Mucosa of rectum (tissue), 2 donors: ENCODE measurements around the gene AK4.
"Not testable (repeated sequence)": the region's sequence is repeated elsewhere in the genome, so short reads cannot be mapped to it uniquely, and the experiment has no call there.

Experiments
- H3K27ac ChIP-seq, 2 donors: one replicate each; pipeline ENCODE4 v1.7.0; 2013; ENCODE audit warnings: inconsistent platforms in 2 of 2, low read depth in 2 of 2, low read length in 2 of 2
- H3K27me3 ChIP-seq, 2 donors: one replicate each; pipeline ENCODE4 v1.7.0; 2013; ENCODE audit warnings: low read length in 2 of 2; ENCODE audit not compliant: control insufficient read depth in 2 of 2, insufficient read depth in 2 of 2
- H3K36me3 ChIP-seq, 2 donors: one replicate each; pipeline ENCODE4 v1.7.0; 2013; ENCODE audit warnings: low read length in 2 of 2; ENCODE audit not compliant: control insufficient read depth in 2 of 2, insufficient read depth in 2 of 2
- H3K4me1 ChIP-seq, 2 donors: one replicate each; pipeline ENCODE4 v1.7.0; 2013; ENCODE audit warnings: low read length in 2 of 2, mild to moderate bottlenecking in 1 of 2; ENCODE audit not compliant: control insufficient read depth in 2 of 2, insufficient read depth in 2 of 2
- H3K4me3 ChIP-seq, 2 donors: one replicate each; pipeline ENCODE4 v1.7.0; 2013; ENCODE audit warnings: low read length in 2 of 2
- H3K9ac ChIP-seq, 2 donors: one replicate each; pipeline ENCODE4 v1.7.0; 2013; ENCODE audit warnings: low read length in 2 of 2, low read depth in 1 of 2, mild to moderate bottlenecking in 1 of 2
- H3K9me3 ChIP-seq, 2 donors: one replicate each; pipeline ENCODE4 v1.7.0; 2013; ENCODE audit warnings: low read length in 2 of 2; ENCODE audit not compliant: control insufficient read depth in 2 of 2
- donor health status: healthy.
- donor health status: Normal muscosa, but diverticular disease.

AK4 gene

DNA sequence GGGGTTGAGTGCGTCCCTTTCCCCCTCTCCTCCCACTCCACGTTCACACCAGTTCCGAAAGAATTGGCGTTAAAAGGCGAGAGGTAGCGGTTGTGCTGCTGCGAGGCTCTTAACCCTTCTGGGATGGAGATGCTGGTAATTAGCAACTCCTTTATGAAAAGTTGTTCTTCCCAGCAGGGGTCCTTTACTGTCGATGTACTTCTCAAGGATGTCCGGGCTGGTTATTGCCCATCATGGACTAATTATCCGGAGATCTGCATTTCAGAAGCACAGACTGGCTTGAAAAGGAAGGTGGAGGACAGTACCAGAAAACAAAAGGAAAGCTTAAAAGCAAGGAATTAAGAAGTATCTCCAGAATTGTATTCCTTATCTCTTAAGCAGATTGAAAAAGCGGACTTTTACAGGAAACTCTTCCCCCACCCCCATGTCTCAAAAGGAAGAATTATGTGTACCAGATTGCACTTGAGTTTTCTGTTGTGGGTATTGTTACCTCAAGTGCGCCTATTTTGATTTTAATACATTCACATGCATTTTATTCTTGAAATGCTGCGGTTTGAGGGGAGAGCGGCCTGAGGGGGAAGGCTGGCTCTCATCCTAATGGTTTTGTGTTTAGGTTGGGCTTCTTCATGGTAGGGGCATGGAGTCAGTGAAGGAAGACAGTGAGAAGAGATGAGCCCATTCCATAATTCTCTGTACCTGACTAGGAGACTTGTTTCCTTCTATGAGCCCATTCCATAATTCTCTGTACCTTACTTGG, 1.5 kb downstream of the AK4 start:
- no peaks in the 10 kb centered on the region for H3K9me3 ChIP-seq
- H3K9ac ChIP-seq = peak overlapping the region; percentile 47 to 66
- H3K27me3 ChIP-seq = peaks cover 0 to 3% of the 10 kb centered on the region in 2 donors
- H3K27ac ChIP-seq = peak overlapping the region in 1 of 2 donors; percentile 65
- H3K4me1 ChIP-seq = peaks cover 4 to 13% of the 10 kb centered on the region in 2 donors
- H3K4me3 ChIP-seq = peak overlapping the region; percentile 69 to 74
- H3K36me3 ChIP-seq = no peaks in the 10 kb centered on the region

DNA sequence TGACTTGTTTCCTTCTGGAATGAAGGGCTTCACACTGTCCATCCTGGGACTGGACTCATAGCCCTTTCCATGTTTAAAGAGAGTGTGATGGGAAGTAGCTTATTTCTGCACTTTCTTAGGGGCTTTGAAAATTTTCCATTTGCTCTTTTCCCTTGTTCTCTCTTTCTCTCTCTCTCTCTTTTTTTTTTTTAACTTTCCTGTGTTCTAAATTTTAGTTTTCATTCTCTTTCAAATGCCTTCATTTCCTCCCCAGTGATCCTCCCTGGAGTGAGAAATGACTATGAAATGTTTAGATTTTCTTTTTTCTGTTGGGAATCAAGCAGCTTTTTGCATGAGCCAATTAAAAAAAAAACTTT, 2.1 kb downstream of the AK4 start:
- no peak overlapping the region for H3K9ac ChIP-seq
- no peaks in the 10 kb centered on the region for H3K9me3 ChIP-seq
- H3K27ac ChIP-seq = no peak overlapping the region
- H3K27me3 ChIP-seq = peaks cover 0 to 3% of the 10 kb centered on the region in 2 donors
- H3K36me3 ChIP-seq = no peaks in the 10 kb centered on the region
- H3K4me3 ChIP-seq = no peak overlapping the region
- peaks cover 4 to 13% of the 10 kb centered on the region in 2 donors for H3K4me1 ChIP-seq

DNA sequence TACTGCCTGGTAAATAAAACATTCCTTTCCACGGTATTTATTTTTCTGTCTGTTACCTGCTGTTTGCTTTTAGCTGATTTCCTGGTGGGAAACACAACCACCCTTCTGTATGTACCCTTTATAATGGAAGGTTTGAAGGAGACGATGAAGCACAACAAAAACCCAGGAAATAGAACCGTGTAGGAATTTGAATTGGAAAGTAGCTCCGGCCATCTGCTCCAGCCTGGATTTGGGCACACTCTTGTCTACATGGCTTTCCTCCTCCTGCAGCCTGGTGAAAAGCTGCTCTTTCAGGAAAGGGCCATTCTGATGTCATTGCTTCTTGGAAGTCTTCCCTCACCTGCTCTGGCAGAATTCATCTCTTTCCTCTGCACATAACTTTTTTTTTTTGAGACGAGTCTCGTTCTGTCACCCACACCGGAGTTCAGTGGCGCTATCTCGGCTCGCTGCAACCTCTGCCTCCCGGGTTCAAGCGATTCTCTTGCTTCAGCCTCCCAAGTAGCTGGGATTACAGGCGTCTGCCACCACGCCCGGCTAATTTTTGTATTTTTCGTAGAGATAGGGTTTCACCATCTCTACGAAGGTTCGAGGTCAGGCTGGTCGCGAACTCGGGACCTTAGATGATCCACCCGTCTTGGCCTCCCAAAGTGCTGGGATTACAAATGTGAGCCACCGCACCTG, 2.7 kb downstream of the AK4 start:
- H3K4me1 ChIP-seq = peaks cover 4 to 13% of the 10 kb centered on the region in 2 donors
- H3K4me3 ChIP-seq = no peak overlapping the region
- no peaks in the 10 kb centered on the region for H3K9me3 ChIP-seq
- no peaks in the 10 kb centered on the region for H3K36me3 ChIP-seq
- peaks cover 0 to 3% of the 10 kb centered on the region in 2 donors for H3K27me3 ChIP-seq
- no peak overlapping the region for H3K9ac ChIP-seq
- no peak overlapping the region for H3K27ac ChIP-seq

DNA sequence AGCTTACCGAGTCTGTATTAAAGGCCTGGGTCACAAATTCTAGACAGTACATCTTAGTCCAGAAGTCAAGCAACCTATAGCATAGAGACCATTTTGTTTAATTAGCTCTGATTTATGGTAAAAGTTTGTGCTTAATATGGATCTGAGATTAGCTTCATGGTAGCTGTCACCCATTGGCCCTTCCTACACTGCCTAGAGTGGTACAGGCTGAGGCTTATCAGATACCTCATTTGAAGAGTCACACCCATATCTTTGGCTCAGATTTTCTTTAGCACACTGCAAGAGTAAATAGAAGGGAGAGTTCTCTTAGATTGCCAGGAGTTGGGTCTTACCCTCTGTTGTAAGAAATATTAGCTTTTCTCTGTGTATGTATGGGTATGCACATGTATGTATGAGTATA, 3.6 kb downstream of the AK4 start:
- Histone ChIP-seq H3K9ac (no peak overlapping the region), H3K27ac (peak overlapping the region in 1 of 2 donors; percentile 31), H3K9me3 (no peaks in the 10 kb centered on the region), H3K4me1 (peaks cover 4 to 13% of the 10 kb centered on the region in 2 donors), H3K36me3 (no peaks in the 10 kb centered on the region), H3K27me3 (peaks cover 0 to 3% of the 10 kb centered on the region in 2 donors), H3K4me3 (no peak overlapping the region)

DNA sequence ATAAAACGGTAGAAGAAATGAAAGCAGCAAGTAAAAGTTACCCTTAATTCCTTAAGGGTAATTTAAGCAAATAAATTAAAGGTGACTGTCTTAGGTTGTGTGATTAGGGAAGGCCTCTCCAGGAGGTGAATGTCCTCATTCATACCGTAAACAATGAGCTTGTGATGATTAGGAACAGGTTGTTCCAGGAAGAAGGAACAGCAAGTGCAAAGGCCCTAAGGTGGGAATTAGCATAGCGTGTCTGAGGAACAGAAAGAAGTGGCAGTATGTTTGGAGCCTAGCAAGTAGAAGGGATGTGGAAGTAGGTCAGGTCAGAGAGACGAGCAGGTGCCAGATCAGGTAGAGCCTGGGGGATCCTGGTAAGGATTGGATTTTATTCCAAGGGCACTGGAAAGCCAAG, 5.6 kb downstream of the AK4 start:
- peaks cover 4 to 12% of the 10 kb centered on the region in 2 donors for H3K4me1 ChIP-seq
- H3K27ac ChIP-seq = no peak overlapping the region
- no peaks in the 10 kb centered on the region for H3K27me3 ChIP-seq
- H3K9me3 ChIP-seq = no peaks in the 10 kb centered on the region
- H3K4me3 ChIP-seq = no peak overlapping the region
- no peak overlapping the region for H3K9ac ChIP-seq
- H3K36me3 ChIP-seq = no peaks in the 10 kb centered on the region

DNA sequence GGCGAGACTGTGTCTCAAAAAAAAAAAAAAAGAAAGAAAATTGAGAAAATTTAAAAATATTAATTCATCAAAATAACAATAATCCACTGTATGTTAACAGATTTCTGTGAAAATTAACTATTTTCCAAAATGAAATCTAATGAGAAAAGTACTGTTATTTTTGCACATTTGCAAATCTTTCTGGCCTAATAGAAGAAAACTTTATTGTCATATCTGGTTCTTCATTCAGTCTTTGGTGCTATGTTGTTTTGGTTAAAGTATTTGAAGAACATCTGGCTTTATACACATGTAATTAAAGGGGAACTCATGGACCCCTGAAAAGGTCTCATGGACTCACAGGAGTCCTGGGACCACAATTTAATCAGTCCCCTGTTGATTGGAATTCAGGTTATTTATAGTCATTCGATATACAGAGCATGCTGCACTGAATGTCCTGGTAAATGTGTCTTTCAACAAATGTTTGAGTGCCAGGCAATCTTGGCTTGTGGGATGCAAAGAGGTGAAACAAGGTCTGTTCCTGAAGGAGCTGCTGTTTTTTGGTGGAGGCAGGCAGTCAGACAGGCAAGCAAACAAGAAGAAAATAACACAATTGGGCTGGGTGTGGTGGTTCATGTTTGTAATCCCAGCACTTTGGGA, 9.0 kb downstream of the AK4 start:
- H3K27ac ChIP-seq = no peak overlapping the region
- H3K4me3 ChIP-seq = no peak overlapping the region
- H3K9me3 ChIP-seq = no peaks in the 10 kb centered on the region
- no peak overlapping the region for H3K9ac ChIP-seq
- H3K27me3 ChIP-seq = no peaks in the 10 kb centered on the region
- no peaks in the 10 kb centered on the region for H3K36me3 ChIP-seq
- peaks cover 3 to 12% of the 10 kb centered on the region in 2 donors for H3K4me1 ChIP-seq

DNA sequence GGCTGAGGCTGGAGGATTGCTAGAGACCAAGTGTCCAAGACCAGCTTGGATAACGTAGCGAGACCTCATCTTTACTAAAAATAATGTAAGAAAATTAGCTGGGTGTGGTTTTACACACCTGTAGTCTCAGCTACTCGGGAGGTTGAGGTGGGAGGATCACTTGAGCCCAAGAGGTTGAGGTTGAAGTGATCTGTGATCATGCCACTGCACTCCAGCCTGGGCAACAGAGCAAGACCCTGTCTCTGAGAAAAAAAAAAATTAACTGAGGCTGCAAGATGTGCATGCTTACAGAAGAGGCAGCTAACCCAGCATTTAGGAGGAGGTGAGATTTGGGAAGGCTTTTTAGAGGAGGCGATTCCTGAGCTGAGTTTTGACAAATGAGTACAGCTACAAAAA, 9.5 kb downstream of the AK4 start:
- H3K4me1 ChIP-seq = peaks cover 2 to 12% of the 10 kb centered on the region in 2 donors
- no peak overlapping the region for H3K27ac ChIP-seq
- H3K9me3 ChIP-seq = no peaks in the 10 kb centered on the region
- H3K36me3 ChIP-seq = no peaks in the 10 kb centered on the region
- H3K27me3 ChIP-seq = no peaks in the 10 kb centered on the region
- H3K9ac ChIP-seq = no peak overlapping the region
- H3K4me3 ChIP-seq = no peak overlapping the region

DNA sequence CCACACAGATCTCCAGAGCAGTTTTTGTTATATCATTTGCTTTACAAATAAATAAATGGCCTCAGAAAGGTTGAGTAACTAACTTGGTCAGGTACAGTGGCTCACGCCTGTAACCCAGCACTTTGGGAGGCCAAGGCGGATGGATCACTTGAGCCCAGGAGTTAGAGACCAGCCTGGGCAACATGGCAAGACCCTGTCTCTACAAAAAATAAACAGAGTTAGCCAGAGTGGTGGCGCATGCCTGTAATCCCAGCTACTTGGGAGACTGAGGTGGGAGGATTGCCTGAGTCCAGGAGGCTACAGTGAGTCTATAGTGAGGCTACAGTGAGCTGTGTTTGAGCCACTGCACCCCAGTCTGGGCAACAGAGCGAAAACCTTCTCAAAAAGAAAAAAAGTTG, 11.3 kb downstream of the AK4 start:
- H3K27ac ChIP-seq, H3K4me3 ChIP-seq, H3K4me1 ChIP-seq, H3K9ac ChIP-seq, H3K27me3 ChIP-seq, H3K9me3 ChIP-seq, H3K36me3 ChIP-seq: not testable (repeated sequence)

DNA sequence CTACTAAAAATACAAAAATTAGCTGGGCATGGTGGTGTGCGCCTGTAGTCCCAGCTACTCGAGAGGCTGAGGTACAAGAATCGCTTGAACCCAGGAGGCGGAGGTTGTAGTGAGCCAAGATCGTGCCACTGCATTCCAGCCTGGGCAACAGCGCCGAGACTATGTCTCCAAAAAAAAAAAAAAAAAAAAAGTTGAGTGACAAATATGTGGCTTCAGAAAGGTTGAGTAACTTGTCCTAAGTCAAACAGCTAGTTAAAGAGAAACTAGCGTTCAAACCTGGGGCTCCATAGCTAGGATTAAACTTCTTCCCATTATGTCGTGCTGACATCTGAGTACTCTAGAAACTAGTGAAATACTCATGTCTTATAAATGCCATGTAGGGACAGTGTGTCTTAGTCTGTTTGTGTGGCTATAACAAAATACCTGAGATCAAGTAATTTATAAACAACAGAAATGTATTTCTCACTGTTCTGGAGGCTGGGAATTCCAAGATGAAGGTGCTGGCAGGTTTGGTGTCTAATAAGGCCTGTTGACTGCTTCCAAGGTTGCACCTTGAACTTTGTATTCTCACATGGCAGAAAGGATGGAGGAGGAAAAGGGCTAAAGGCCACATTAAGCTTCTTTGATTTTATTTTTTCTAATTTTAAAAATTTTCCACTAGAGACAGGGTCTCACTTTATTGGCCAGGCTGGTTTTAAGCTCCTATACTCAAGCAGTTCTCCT, 12.0 kb downstream of the AK4 start:
- Histone ChIP-seq H3K9ac (no peak overlapping the region), H3K36me3 (no peaks in the 10 kb centered on the region), H3K9me3 (no peaks in the 10 kb centered on the region), H3K4me3 (no peak overlapping the region), H3K27me3 (no peaks in the 10 kb centered on the region), H3K4me1 (peaks cover 2 to 9% of the 10 kb centered on the region in 2 donors), H3K27ac (no peak overlapping the region)
